Choroid plexus epithelial cell (primary cell): ENCODE measurements around the gene FCER1G.

ENCODE experiments used
- DNase-seq: peaks from one replicate; pipeline ENCODE4 v3.0.0-alpha.2; 2010; ENCODE audit warnings: low read depth
- H3K4me3 ChIP-seq: 2 replicates; pipeline ENCODE4 v1.5.1; 2011; ENCODE audit warnings: low read depth, mild to moderate bottlenecking, control low read depth, low read length, moderate library complexity
- CTCF ChIP-seq: conservative IDR thresholded peaks from 2 replicates; pipeline ENCODE4 v1.5.1; 2011; ENCODE audit warnings: low read depth, mild to moderate bottlenecking, control low read depth, inconsistent platforms, low read length, moderate library complexity

The FCER1G gene

GRCh38 chr1:161185732-161186311, 29.3 kb upstream of the FCER1G start:
- TF ChIP-seq CTCF: no peak
- no peak for DNase-seq
- H3K4me3 ChIP-seq: no peak overlapping the region

GRCh38 chr1:161187311-161187710, 27.8 kb upstream of the FCER1G start:
- H3K4me3 ChIP-seq: no peak overlapping the region
- no peak for TF ChIP-seq CTCF
- peak; percentile 50 for DNase-seq

- no peak for TF ChIP-seq CTCF
- DNase-seq: no peak
- H3K4me3 ChIP-seq: no peak overlapping the region
These were observed 26.7 kb upstream of the FCER1G start for GRCh38 chr1:161188381-161188780.

- no peak for TF ChIP-seq CTCF
- no peak overlapping the region for H3K4me3 ChIP-seq
- DNase-seq: peak; percentile 23
These were observed 26.1 kb upstream of the FCER1G start for GRCh38 chr1:161189036-161189435.

GRCh38 chr1:161190962-161191521, 24.1 kb upstream of the FCER1G start:
- no peak for DNase-seq
- no peak for TF ChIP-seq CTCF
- no peak overlapping the region for H3K4me3 ChIP-seq

- no peak for DNase-seq
- no peak overlapping the region for H3K4me3 ChIP-seq
- TF ChIP-seq CTCF: no peak
These were observed 23.1 kb upstream of the FCER1G start for GRCh38 chr1:161191971-161192370.
